HG03565 (cell line): Measurements from ENCODE around the gene CCDC71L.

ENCODE experiments used
- ATAC-seq: cut with Tn5 transposase; IDR thresholded peaks from one replicate; pipeline ENCODE4 v1.9.1; 2021; ENCODE audit warnings: mild to moderate bottlenecking, moderate library complexity; ENCODE audit not compliant: unreplicated experiment

CCDC71L gene

DNA sequence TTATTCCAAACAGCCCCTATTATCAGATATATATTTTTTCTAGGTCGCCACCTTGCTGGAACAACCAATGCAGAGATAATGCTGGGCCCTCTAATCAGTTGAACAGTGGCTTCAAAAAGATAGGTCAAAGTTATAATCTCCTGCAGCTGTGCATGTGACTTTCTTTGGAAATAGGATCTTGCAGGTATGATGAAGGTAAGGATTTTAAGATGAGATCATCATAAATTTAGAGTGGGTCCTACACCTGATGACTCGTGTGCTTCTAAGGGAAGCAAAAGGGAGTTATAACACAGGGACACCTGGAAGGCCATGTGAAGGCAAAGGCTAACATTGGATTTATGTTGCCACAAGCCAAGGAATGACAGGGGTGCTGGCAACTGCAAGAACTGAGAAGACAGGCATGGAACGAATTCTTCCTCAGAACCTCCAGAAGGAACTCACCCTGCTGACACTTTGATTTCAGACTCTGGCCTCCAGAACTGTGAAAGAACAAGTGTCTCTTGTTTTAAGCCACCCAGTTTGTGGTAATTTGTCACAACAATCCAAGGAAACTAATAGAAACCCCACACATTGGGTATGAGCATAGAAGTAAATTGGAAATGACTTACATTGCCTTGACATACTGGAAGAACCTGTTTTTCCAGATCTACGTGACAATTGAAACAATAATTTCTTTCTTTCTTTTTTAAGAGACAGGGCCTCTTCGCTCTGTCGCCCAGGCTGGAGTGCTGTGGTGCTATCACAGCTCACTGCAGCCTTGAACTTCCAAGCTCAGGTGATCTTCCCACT is 34.4 kb downstream of the CCDC71L start:
- no peak for ATAC-seq

DNA sequence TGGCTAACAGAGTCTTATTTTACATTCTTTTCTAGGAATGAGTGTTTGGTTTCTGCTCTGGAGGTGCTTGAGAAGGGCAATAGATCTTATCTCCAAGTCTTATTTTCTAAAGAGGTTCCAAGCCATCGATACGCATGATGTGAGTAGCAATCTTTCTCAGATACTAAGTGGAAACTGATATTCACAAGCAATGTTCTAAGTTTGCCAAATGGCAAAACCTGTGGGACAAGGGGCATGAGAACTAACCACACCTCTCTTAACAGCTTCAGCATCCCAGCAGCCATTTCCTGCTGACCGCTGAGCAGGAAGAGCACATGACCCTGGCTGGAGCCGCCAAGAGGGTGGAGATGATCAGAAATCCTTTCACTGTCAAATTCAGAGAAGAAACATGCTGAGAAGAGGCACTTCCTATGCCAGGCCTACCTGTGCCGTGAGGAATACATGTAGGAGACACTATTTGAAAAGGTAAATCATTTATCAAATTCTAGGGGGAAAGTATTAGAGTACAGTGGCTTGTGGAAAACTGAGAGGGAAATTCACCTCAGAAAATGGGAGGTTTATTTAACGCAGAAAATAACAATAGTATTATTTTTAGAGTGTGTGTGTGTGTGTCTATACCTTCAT is 35.2 kb downstream of the CCDC71L start:
- no peak for ATAC-seq

DNA sequence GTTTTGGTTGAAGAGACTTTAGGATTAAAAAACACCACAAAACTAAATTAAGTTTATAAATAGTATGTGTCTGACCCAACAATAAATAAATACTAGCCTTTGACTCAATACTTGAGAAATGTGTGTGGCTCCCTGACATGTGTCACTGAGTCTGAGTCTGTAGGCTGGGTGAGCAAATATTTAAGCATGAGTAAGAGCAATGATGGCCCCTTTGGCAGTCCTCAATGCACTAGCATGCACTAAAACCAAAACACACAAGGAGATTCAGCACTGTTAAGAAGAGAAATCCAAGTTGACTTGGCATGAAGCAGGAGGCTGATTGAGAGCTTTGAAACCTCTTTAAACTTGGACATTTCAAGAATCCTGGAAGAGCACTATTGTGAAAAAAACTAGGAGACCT is 37.1 kb downstream of the CCDC71L start:
- ATAC-seq, result no peak

DNA sequence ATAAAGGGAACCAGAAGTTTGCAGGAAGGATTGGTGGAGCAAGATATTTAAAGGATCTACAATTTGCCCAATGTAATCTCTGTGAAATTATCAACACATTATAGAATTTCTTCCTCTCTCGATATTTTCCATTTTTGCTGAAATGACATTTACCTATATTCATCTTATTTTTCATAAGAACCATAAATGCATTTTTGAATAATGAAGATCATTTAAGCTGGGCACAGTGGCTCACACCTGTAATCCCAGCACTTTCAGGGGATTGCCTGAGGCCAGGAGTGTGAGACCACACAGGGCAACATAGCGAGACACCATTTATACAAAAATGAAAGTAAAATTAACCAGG is 37.7 kb downstream of the CCDC71L start:
- no peak for ATAC-seq

DNA sequence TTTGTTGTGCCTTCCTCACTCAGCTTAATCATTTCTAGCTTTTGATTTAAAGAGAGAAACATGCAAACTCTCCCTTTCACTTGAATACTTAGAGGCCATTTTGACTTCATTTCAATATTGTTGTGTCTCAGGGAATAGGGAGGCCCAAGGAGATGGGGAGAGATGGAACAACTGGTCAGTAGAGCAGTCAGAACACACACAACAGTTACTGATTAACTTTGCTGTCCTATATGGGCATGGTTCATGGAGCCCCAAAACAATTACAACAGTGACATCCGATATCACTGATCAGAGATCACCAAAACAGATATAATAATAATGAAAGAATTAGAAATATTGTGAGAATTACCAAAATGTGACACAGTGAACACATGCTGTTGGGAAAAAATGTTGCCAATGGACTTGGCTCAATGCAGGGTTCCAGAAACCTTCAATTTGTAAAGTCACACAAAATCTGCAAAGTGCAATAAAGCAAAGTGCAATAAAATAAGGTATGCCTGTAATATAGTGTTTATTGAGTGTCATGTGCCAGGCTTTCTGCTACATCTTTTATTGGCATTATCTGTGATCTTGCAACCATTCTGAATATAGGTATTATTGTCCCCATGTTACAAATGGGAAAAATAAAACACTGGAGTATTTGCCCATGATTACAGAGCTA is 38.2 kb downstream of the CCDC71L start:
- no peak for ATAC-seq

DNA sequence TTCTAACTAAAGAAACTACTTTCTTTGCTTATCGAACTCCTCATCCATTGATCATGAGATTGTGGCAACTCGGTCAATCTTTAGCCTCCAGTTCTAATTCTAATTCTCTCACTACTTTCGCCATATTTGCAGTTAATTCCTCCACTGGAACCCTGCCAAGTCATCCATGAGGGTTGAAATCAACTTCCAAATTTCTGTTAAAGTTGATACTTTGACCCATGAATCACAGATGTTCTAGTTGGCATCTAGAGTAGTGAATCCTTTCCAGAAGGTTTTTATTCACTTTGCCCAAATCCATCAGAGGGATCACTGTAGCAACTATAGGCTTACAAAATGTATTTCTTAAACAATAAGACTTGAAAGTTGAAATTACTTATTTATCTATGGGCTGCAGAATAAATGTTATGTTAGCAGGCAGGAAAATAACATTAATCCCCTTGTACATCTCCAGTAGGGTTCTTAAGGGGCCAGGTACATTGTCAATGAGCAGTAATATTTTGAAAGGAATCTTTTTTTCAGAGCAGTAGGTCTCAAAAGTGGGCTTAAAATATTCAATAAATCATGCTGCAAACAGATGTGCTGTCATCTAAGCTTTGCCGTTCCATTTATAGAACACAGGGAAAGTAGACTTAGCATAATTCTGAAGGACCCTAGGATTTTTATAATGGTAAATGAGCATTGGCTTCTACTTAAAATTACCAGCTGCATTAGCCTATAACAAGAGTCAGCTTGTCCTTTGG is 39.4 kb downstream of the CCDC71L start:
- ATAC-seq, result no peak

DNA sequence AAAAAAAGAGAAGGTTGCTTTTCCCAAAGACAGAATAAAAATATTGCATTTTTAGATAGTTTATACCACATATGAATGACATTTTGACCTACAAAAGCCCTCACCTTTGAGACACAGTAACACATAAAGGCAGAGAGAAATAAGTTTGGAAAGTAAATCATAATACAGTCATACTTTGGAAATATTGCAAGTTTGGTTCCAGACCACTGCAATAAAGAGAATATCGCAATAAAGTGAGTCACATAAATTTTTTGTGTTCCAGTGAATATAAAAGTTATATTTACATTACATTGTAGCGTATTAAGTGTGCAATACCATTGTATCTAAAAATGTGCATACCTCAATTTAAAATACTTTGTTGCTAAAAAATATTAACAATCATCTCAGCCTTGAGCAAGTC is 40.3 kb downstream of the CCDC71L start:
- ATAC-seq, result no peak

DNA sequence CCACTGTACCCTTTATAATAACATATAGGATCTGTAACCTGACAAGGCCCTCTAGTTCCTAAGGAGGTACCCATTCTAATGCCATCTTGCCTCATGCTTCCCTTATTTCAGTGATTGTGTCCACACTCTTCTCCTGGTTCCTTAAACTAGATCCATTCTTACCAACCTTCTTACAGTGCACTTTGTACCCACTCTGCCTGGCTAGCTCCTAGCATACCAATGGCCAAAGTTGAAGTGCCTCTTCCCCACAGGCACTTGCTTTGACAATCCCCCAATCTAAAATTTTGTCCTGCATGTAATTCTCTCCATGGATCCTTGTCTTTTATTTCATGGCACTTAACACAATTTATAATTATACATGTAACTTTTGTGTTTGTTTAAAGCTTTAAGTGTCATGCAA is 40.9 kb downstream of the CCDC71L start:
- ATAC-seq, result no peak

DNA sequence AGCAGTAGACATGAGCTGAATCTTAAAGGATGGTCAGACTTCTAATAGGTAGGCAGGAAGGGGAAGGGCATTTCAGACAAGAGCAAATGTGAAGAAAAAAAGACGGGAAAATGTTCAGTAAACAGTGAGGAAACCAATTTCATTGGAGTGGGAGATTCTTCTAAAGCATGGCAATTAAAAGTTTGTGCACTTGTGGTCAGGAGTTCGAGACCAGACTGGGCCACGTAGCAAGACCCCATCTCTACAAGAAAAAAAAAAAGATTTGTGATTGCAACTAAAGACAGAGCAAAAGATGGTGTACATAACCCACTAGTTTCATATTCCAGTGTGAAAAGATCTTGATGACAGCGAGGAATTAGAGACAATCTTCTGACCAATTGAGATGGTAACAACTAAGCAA is 41.7 kb downstream of the CCDC71L start:
- no peak for ATAC-seq

DNA sequence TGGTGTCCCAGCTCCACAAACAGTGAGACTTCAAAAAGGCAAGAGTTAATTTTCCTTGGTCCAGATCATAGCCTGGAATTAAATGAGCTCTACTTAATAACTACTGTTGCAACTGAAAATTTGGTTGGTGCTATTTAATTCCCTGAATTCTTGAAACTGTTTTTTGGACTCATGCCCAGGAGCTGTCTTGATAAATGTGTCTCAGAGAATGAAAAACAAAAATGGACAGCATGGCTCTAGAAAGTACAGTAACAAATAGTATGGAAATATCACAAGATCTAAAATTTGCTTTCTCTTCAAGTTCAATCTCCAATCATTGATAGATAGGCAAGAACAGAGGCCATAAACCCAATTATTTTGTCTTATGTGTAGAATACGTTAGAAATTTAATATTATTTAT is 42.5 kb downstream of the CCDC71L start:
- ATAC-seq, result no peak

DNA sequence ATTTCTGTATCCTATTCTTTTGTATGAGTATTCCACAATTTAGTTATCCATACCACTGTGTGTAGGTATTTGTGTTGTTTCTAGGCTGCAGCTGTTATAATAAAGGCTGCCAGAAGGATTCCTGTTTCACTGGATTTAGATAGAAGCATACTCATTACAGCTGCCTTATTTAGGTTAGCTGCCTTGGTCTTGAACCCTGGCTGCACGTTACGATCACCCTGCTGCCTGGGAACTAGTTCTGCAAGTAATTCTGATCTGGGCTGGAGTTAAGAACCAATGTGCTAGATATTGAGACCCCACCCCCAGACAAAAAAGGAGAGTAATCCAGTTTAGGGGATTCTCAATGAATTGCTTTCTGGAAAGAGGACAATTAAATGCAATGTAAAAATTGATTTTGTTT is 43.1 kb downstream of the CCDC71L start:
- ATAC-seq, result no peak

DNA sequence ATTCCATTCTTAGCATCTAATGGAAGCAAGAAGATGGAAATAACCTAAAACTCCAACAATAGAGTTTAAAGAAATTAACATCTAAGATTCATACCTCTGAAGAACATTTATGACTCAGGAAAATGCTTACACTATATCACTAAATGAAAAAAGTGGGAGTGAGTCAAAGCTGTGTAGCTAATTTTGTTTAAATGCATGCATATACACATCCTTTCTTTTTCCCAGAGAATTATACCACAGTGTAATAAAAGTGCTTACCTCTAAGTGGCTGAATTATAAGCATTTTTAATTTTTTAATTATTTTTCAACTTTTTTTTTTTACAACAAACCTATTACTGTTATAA is 44.3 kb downstream of the CCDC71L start:
- ATAC-seq, result no peak

DNA sequence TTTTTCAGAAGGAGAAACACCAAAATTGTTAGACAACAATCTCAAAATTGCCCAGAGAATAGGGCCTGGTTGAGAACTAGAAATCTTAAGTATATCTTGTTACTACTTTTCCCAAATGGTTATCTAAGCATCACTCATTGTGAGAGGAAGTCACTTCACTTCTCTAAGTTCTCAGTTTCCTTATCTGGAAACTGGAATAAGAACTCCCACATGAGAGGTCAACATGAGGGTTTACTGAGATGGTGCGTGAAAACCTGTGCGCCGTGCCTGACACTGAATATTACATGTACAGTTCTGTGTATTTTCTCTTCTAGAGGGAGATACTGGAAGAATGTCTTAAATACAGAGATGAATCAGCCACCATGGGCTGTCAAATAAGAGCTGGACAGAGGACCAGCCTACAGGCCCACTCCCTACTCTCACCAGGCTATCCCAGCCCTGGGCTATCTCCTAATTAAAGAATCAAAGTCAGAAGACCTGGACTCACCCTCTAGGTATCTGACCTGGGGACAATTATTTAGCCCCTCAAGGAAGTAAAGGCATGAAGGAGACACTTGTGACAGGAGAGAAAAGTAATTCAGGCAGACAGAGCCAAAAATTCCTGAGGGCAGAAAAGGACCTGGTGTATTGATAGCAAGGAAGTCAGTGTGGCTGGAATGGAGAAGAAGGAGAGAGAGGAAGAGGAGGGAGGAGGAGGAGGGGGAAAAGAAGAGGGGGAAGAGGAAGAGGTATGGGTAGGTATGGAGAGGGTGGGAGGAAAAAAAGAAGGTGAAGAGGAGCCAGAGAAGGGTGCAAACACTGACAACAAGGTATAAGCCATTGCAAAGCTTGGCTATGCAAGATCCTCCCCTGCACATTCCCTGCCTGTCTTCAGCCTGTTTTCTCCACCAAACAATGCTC is 44.9 kb downstream of the CCDC71L start:
- no peak for ATAC-seq

DNA sequence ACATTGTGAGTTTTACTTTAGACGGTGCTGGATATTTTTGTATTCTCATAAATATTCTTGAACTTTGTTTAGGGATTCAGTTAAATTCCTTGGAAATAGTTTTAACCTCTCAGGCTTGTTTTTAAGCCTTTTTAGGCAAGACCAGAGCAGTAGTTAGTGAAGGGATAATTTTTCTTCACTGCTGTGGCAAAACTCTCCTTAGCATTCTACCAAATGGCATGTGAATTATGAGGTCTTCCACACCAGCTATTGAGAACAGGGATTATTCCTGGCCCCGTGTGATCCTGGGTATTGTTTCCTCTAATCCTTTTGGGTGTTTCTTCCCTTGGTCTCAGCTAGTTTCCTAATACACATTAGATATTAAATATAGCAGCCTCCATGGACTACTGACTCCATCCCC is 46.2 kb downstream of the CCDC71L start:
- no peak for ATAC-seq

DNA sequence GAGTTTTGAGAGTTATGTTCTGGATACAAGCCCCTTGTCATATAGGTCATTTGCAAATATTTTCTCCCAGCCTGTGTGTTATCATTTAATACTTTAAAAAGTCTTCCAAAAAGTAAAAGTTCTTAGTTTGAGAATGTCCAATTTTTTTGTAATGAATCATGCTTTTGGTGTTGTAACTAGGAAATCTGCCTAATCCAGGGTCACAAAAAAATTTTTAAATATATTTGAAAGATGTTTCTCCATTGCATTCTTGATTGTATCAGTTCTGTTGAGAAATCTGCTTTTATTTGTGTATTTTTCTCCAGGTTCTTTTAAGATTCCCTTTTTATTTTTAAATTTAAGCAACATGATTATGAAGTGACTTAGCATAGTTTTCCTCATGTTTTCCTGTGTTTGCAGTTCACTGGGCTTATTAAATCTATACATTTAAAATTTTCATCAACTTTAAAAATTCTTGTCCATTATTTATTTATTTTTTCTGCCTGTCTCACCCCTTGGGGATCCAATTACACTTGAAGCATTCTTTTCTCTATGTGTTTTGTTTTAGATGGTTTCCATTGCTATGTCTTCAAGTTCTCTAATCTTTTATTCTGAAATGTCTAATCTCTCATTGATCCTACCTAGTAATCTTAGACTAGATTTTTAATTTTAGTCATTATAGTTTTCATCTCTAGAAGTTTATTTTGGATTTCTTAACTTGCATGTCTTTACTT is 47.0 kb downstream of the CCDC71L start:
- ATAC-seq, result no peak

DNA sequence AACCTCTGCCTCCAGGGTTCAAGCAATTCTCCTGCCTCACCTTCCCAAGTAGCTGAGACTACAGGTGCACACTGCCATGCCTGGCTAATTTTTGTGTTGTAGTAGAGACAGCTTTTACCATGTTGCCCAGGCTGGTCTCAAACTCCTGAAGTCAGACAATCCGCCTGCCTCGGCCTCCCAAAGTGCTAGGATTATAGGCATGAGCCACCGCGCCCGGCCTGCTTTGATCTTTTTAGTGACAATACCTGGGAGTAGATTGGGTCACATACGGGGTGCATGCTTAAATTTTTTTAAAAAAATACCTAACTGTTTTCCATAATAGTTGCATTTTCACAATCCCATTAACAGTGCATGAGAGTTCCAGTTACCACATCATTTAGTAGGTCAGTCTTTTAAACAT is 47.7 kb downstream of the CCDC71L start:
- no peak for ATAC-seq

DNA sequence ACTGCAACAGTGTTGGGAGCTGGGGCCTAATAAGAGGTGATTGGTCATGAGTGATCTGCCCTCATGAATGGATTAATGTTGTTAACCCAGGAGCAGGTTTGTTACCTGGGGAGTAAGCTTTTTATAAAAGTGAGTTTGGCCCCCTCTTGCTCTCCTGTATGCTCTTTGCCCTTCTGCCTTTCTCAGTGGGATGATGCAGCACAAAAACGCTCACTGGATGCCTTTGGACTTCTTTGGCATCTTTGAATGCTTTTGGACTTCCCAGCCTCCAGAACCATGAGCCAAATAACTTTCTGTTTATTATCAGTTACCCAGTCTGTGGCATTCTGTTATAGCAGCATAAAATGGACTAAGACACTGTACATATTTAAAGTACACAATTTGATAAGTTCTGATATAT is 48.5 kb downstream of the CCDC71L start:
- ATAC-seq, result no peak

DNA sequence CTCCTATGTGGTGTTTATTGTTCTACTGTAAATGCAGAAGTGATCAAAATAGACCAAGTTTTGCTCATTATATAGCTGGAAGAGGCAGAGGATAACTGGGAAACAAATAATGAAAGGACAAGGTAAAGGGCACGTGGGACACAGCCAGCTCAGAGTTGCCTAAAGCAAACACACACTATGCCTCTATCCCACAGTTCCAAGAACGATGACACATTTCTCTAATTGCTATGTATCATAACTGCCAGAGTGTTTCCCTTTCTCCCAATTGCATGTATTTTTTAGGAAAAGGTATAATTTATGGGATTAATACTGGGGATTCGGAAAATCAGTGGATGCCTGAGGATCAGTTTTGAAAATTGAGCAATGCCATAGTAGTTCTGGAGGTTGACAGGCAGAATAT is 49.0 kb downstream of the CCDC71L start:
- ATAC-seq, result no peak

DNA sequence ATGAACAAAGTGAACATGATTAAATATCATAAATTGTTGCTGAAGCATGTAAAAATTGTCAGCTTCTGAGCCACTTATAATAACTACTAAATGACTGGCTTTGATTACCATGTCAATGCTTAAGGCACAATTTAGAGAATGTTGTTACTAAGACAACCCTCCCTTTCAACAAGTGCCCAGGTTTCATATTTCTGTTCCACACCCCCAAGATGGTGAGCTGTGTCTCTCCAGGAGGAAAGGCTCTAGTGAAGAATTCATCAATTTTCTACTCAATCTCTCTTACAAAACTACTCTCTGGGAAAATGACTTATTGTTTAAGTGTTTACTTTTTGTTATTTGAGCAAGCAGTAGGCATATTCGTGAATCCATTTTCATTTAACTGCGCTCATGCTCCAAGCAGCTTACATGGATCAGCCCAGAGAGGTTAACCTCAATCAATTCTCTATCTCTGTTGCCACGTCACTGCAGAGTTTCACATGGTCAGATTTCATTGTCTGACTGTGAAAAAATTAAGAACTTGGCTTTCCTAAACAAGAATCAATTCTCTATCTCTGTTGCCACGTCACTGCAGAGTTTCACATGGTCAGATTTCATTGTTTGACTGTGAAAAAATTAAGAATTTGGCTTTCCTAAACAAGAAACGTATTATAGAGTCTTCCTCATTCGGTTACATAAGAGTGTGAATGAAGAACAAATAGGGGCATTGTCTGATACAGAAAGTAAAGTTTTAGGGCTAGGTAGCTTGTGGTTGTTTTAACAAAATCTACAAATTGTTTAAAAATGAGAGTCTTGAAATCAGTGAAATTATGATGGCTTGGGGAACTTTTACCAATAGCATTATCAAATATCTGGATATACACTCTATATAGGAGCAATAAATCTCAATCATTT is 49.7 kb downstream of the CCDC71L start:
- ATAC-seq, result no peak
